Gastroesophageal sphincter (tissue), 3 donors: ENCODE data around the gene TMEM141.

Experiments used
- EP300 ChIP-seq: sonication (generic); formaldehyde crosslinking; IDR thresholded peaks from one replicate; pipeline ENCODE4 v1.6.1; 2017; ENCODE audit warnings: antibody characterized with exemption, mild to moderate bottlenecking
- POLR2AphosphoS5 ChIP-seq: sonication (generic); formaldehyde crosslinking; IDR thresholded peaks from one replicate; pipeline ENCODE4 v1.6.1; 2017; ENCODE audit warnings: antibody characterized with exemption
- TF ChIP-seq, protein P1 (sequence below), 4 experiments: fragments of 200-600 bp in 2 of 4; fragments of 450-650 bp in 2 of 4; sonication (generic) in 1 of 4; IDR thresholded peaks; one replicate each; pipeline ENCODE4 v1.5.1; 2017 to 2019; ENCODE audit warnings: antibody characterized with exemption in 4 of 4, mild to moderate bottlenecking in 2 of 4, moderate library complexity in 2 of 4

DNA sequence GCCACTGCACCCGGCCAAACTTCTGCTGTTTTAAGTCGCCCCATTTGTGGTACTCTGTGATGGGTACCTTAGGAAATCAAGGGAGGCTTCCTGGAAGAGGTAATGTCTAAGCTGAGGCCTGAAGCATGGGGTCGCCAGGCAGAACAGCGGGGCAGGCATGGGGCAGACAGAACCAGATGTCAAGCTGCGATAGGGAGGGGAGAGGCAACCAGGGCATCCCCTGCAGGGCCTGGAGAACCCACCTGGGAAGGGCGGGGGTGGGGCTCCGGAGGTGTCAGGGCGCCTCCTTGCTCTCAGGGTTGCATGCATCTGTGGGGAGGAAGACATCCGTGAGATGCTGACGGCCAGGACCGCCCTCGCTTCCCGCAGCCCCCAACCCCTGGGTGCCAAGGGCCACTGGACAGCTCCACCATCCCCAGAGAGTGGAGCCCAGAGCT lies 29.6 kb upstream of the TMEM141 start:
- TF ChIP-seq, protein P1, sequence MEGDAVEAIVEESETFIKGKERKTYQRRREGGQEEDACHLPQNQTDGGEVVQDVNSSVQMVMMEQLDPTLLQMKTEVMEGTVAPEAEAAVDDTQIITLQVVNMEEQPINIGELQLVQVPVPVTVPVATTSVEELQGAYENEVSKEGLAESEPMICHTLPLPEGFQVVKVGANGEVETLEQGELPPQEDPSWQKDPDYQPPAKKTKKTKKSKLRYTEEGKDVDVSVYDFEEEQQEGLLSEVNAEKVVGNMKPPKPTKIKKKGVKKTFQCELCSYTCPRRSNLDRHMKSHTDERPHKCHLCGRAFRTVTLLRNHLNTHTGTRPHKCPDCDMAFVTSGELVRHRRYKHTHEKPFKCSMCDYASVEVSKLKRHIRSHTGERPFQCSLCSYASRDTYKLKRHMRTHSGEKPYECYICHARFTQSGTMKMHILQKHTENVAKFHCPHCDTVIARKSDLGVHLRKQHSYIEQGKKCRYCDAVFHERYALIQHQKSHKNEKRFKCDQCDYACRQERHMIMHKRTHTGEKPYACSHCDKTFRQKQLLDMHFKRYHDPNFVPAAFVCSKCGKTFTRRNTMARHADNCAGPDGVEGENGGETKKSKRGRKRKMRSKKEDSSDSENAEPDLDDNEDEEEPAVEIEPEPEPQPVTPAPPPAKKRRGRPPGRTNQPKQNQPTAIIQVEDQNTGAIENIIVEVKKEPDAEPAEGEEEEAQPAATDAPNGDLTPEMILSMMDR (IDR thresholded peaks at IDR 0.05): no peak
- no peak for TF ChIP-seq POLR2AphosphoS5
- no peak for TF ChIP-seq EP300
